A673 (cell line): ENCODE measurements around the gene FHIT. TPM values are rescaled to one million over a fixed set of nuclear protein-coding genes. Genes with fewer than 3 reads are reported as not detected.

Experiments
- BruUV-seq: library from RNA; stranded (reverse); fragments of 400-500 nt; replicated peaks from 2 replicates; lab custom pipeline; 2021; lab: Mats Ljungman, UMichigan
- CTCF ChIA-PET: fragments of 300-600 bp; sonication (Branson Sonifier 250); formaldehyde crosslinking; loops from one replicate; lab custom pipeline; 2022; ENCODE audit warnings: antibody characterized with exemption; lab: Charles Lee
- POLR2A ChIA-PET: fragments of 300-600 bp; sonication (Branson Sonifier 250); formaldehyde crosslinking; loops from one replicate; lab custom pipeline; 2022; ENCODE audit warnings: antibody characterized with exemption; ENCODE audit not compliant: low non-redundant PET; lab: Charles Lee
- DNase-seq: peaks from one replicate; pipeline ENCODE4 v3.0.0-alpha.2; 2015; ENCODE audit warnings: low spot score
- H3K27ac ChIP-seq: fragments of 200-600 bp; sonication (generic); 2 replicates; pipeline ENCODE4 v1.5.1; 2016; ENCODE audit warnings: mixed run types, low read depth, mild to moderate bottlenecking, mixed read lengths, antibody characterized with exemption, low read length; ENCODE audit not compliant: poor library complexity, severe bottlenecking
- H3K27me3 ChIP-seq: fragments of 200-600 bp; sonication (generic); replicated peaks from 2 replicates; pipeline ENCODE4 v1.6.1; 2017; ENCODE audit warnings: mixed run types, low read depth, mild to moderate bottlenecking, mixed read lengths, antibody characterized with exemption, low read length; ENCODE audit not compliant: insufficient read depth, poor library complexity
- H3K36me3 ChIP-seq: fragments of 200-600 bp; sonication (generic); 2 replicates; pipeline ENCODE4 v1.6.1; 2016; ENCODE audit warnings: mixed run types, mild to moderate bottlenecking, mixed read lengths, antibody characterized with exemption, low read length; ENCODE audit not compliant: insufficient read depth, poor library complexity, severe bottlenecking
- H3K4me1 ChIP-seq: fragments of 200-600 bp; sonication (generic); 2 replicates; pipeline ENCODE4 v1.6.1; 2017; ENCODE audit warnings: mixed run types, mild to moderate bottlenecking, mixed read lengths, antibody characterized with exemption, low read length; ENCODE audit not compliant: insufficient read depth, poor library complexity, severe bottlenecking
- H3K4me3 ChIP-seq: fragments of 200-600 bp; sonication (generic); 2 replicates; pipeline ENCODE4 v1.5.1; 2016; ENCODE audit warnings: low read depth, mixed run types, mild to moderate bottlenecking, mixed read lengths, low read length; ENCODE audit not compliant: poor library complexity, severe bottlenecking
- H3K9me3 ChIP-seq: fragments of 200-600 bp; sonication (generic); 2 replicates; pipeline ENCODE4 v1.6.1; 2016; ENCODE audit warnings: mixed run types, low read depth, mild to moderate bottlenecking, mixed read lengths, antibody characterized with exemption, low read length; ENCODE audit not compliant: poor library complexity, severe bottlenecking
- EZH2 ChIP-seq: fragments of 200-600 bp; sonication (generic); IDR thresholded peaks from 2 replicates; pipeline ENCODE4 v1.6.1; 2017; ENCODE audit warnings: borderline replicate concordance, low read depth, mild to moderate bottlenecking, mixed read lengths, antibody characterized with exemption, low read length; ENCODE audit not compliant: poor library complexity, severe bottlenecking
- intact Hi-C: fragments of 100-400 bp; cut with micrococcal nuclease; formaldehyde crosslinking; loops from one replicate; pipeline ENCODE4 v1.10.0; 2022; ENCODE audit not compliant: unreplicated experiment
- total RNA-seq: library from RNA; stranded (reverse); gene quantifications from 2 replicates; pipeline ENCODE4 v1.2.3, GENCODE V29; 2021
- TF ChIP-seq, protein P1 (sequence below): fragments of 300-800, 200-600 bp; sonication (generic); conservative IDR thresholded peaks from 2 replicates; pipeline ENCODE4 v1.5.1; 2017; ENCODE audit warnings: low read depth, mild to moderate bottlenecking, antibody characterized with exemption, low read length, moderate library complexity, mixed read lengths

Gene FHIT
- total RNA-seq, 1 experiment from 2014 or later: not detected

- ChIA-PET POLR2A (no interaction called here), CTCF (no interaction called here)
- DNase-seq: no peak
- H3K4me1 ChIP-seq: no peaks in the 10 kb centered on the region
- no peaks in the 10 kb centered on the region for H3K36me3 ChIP-seq
- no peak overlapping the region for H3K27ac ChIP-seq
- intact Hi-C loops: no loop called here
- H3K27me3 ChIP-seq: no peaks in the 10 kb centered on the region
- BruUV-seq: no TSS peak
- H3K9me3 ChIP-seq: no peaks in the 10 kb centered on the region
- TF ChIP-seq EZH2: no peak
- TF ChIP-seq, protein P1, sequence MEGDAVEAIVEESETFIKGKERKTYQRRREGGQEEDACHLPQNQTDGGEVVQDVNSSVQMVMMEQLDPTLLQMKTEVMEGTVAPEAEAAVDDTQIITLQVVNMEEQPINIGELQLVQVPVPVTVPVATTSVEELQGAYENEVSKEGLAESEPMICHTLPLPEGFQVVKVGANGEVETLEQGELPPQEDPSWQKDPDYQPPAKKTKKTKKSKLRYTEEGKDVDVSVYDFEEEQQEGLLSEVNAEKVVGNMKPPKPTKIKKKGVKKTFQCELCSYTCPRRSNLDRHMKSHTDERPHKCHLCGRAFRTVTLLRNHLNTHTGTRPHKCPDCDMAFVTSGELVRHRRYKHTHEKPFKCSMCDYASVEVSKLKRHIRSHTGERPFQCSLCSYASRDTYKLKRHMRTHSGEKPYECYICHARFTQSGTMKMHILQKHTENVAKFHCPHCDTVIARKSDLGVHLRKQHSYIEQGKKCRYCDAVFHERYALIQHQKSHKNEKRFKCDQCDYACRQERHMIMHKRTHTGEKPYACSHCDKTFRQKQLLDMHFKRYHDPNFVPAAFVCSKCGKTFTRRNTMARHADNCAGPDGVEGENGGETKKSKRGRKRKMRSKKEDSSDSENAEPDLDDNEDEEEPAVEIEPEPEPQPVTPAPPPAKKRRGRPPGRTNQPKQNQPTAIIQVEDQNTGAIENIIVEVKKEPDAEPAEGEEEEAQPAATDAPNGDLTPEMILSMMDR: no peak
- no peak overlapping the region for H3K4me3 ChIP-seq
Observed at GRCh38 chr3:60557122-60557521, 694.1 kb downstream of the FHIT start.

- no peaks in the 10 kb centered on the region for H3K27me3 ChIP-seq
- H3K4me1 ChIP-seq: no peaks in the 10 kb centered on the region
- DNase-seq: no peak
- no peak overlapping the region for H3K4me3 ChIP-seq
- H3K27ac ChIP-seq: no peak overlapping the region
- intact Hi-C loops: no loop called here
- H3K9me3 ChIP-seq: no peaks in the 10 kb centered on the region
- ChIA-PET CTCF (no interaction called here), POLR2A (no interaction called here)
- no peaks in the 10 kb centered on the region for H3K36me3 ChIP-seq
- BruUV-seq: no TSS peak
- TF ChIP-seq EZH2: no peak
- TF ChIP-seq, protein P1: no peak
Observed at GRCh38 chr3:60555686-60556354, 695.4 kb downstream of the FHIT start.

GRCh38 chr3:60553144-60553543, 698.1 kb downstream of the FHIT start:
- no peaks in the 10 kb centered on the region for H3K36me3 ChIP-seq
- no peaks in the 10 kb centered on the region for H3K27me3 ChIP-seq
- CTCF ChIA-PET: no interaction called here
- intact Hi-C loops: no loop called here
- no peaks in the 10 kb centered on the region for H3K4me1 ChIP-seq
- DNase-seq: no peak
- H3K9me3 ChIP-seq: no peaks in the 10 kb centered on the region
- POLR2A ChIA-PET: no interaction called here
- no peak overlapping the region for H3K4me3 ChIP-seq
- BruUV-seq: no TSS peak
- no peak overlapping the region for H3K27ac ChIP-seq
- TF ChIP-seq, protein P1: no peak
- no peak for TF ChIP-seq EZH2
